ENCODE results near the gene XPNPEP2.

XPNPEP2 gene

DNA sequence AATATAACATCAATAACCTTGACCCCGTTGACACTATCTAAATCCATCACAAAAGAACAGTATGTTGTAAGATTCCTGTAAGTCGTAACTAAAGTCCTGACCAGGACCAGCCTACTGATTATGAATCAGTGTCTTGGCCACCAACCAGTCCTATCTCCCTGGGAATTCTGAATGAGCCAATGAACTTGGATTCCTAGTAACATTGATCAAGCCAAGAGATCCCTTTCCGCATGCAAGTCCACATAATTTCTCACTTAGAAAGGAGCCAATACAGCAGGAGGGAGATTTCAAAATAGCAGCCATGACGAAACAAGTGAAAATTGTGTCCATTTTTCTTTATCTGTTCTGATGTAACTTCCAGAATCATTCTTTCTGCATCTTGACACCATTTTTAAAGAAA lies 9.5 kb downstream of the XPNPEP2 start:
- no peaks in the 10 kb centered on the region for H3K27me3 ChIP-seq
- H3K4me3 ChIP-seq: no peak overlapping the region
- H3K36me3 ChIP-seq: no peaks in the 10 kb centered on the region
- H3K4me1 ChIP-seq: no peaks in the 10 kb centered on the region
- DNase-seq: peak in 1 of 2 donors; percentile 44
- H3K27ac ChIP-seq: no peak overlapping the region
- H3K9me3 ChIP-seq: no peaks in the 10 kb centered on the region
- intact Hi-C loops (cut with DNase I; ENCODE audit: low total_unique reads): no loop called here
- no peak for TF ChIP-seq CTCF (IDR thresholded peaks at IDR 0.05)

- no peaks in the 10 kb centered on the region for H3K4me1 ChIP-seq
- DNase-seq: no peak
- H3K9me3 ChIP-seq: no peaks in the 10 kb centered on the region
- no peak for TF ChIP-seq CTCF (IDR thresholded peaks at IDR 0.05)
- no peak overlapping the region for H3K4me3 ChIP-seq
- no peak overlapping the region for H3K27ac ChIP-seq
- no peaks in the 10 kb centered on the region for H3K36me3 ChIP-seq
- no peaks in the 10 kb centered on the region for H3K27me3 ChIP-seq
- intact Hi-C loops (cut with DNase I; ENCODE audit: low total_unique reads): no loop called here
These were observed 10.3 kb downstream of the XPNPEP2 start for GRCh38 chrX:129749069-129749468.

DNA sequence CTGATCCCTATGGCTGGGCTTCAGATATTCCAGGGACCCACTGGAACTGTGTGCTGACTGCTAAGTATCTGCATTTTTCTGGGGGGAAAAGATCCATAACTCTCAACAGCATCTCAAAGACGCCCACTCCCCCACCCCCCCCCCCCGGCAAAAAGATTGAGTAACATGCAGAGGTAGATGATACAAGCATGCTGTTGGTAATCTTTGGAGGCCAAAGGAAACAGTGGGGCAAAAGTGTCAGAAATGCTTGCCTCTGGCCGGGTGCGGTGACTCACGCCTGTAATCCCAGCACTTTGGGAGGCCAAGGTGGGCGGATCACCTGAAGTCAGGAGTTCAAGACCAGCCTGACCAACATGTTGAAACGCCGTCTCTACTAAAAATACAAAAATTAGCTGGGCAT lies 12.2 kb downstream of the XPNPEP2 start:
- H3K4me1 ChIP-seq: no peaks in the 10 kb centered on the region
- H3K9me3 ChIP-seq: no peaks in the 10 kb centered on the region
- no peaks in the 10 kb centered on the region for H3K27me3 ChIP-seq
- no peak overlapping the region for H3K4me3 ChIP-seq
- intact Hi-C loops (cut with DNase I; ENCODE audit: low total_unique reads): no loop called here
- no peak for TF ChIP-seq CTCF (IDR thresholded peaks at IDR 0.05)
- H3K36me3 ChIP-seq: no peaks in the 10 kb centered on the region
- H3K27ac ChIP-seq: no peak overlapping the region
- DNase-seq: no peak

GRCh38 chrX:129754056-129755024 lies 15.6 kb downstream of the XPNPEP2 start:
- Histone ChIP-seq H3K36me3 (no peaks in the 10 kb centered on the region), H3K9me3 (no peaks in the 10 kb centered on the region), H3K4me3 (no peak overlapping the region), H3K27me3 (no peaks in the 10 kb centered on the region), H3K4me1 (no peaks in the 10 kb centered on the region), H3K27ac (no peak overlapping the region)
- intact Hi-C loops (cut with DNase I; ENCODE audit: low total_unique reads): no loop called here
- TF ChIP-seq CTCF (IDR thresholded peaks at IDR 0.05): no peak
- no peak for DNase-seq

GRCh38 chrX:129755779-129756650 lies 17.2 kb downstream of the XPNPEP2 start:
- Histone ChIP-seq H3K4me1 (no peaks in the 10 kb centered on the region), H3K9me3 (no peaks in the 10 kb centered on the region), H3K27me3 (no peaks in the 10 kb centered on the region), H3K27ac (no peak overlapping the region), H3K4me3 (no peak overlapping the region), H3K36me3 (no peaks in the 10 kb centered on the region)
- no peak for TF ChIP-seq CTCF (IDR thresholded peaks at IDR 0.05)
- no peak for DNase-seq
- intact Hi-C loops (cut with DNase I; ENCODE audit: low total_unique reads): no loop called here

Measured in tibial artery (tissue), 4 donors.